ENCODE results near the gene KRT36.

Gene KRT36

DNA sequence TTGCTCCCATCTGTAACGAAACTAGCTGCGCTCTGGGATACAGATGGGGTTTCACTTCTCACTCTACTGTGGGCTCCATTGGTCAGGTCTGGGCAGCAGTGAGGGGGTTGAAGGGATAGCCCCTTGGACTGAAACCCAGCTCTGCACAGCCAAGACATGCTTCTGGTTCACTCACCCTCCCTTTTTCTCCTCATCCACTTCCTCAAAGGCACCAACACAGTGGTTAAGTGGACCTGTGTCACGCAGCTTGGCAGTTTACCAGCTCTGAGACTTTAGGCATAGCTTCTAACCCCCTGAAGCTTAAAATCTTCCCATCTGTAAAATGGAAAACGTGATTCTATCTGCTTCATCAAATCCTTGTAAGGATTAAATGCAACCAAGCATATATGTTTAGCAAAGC is 37.4 kb downstream of the KRT36 start:
- ATAC-seq (ENCODE audit: low read depth) = no peak
- DNase-seq (ENCODE audit: low spot score) = no peak
- Histone ChIP-seq H3K9me3 (ENCODE audit: severe bottlenecking) (no peaks in the 10 kb centered on the region), H3K36me3 (ENCODE audit: low read depth) (no peaks in the 10 kb centered on the region), H3K27me3 (ENCODE audit: insufficient read depth, poor library complexity, severe bottlenecking) (no peaks in the 10 kb centered on the region), H3K4me3 (ENCODE audit: severe bottlenecking) (no peak overlapping the region), H3K4me1 (ENCODE audit: insufficient read depth, poor library complexity, severe bottlenecking) (no peaks in the 10 kb centered on the region), H3K27ac (ENCODE audit: poor library complexity, severe bottlenecking) (no peak overlapping the region)
- no peak for TF ChIP-seq CTCF (IDR thresholded peaks at IDR 0.05; ENCODE audit: poor library complexity, severe bottlenecking)

GRCh38 chr17:41451154-41451728 is 38.5 kb downstream of the KRT36 start:
- Histone ChIP-seq H3K9me3 (ENCODE audit: severe bottlenecking) (no peaks in the 10 kb centered on the region), H3K4me3 (ENCODE audit: severe bottlenecking) (no peak overlapping the region), H3K4me1 (ENCODE audit: insufficient read depth, poor library complexity, severe bottlenecking) (no peaks in the 10 kb centered on the region), H3K27me3 (ENCODE audit: insufficient read depth, poor library complexity, severe bottlenecking) (no peaks in the 10 kb centered on the region), H3K36me3 (ENCODE audit: low read depth) (no peaks in the 10 kb centered on the region), H3K27ac (ENCODE audit: poor library complexity, severe bottlenecking) (no peak overlapping the region)
- no peak for ATAC-seq (ENCODE audit: low read depth)
- DNase-seq (ENCODE audit: low spot score) = no peak
- no peak for TF ChIP-seq CTCF (IDR thresholded peaks at IDR 0.05; ENCODE audit: poor library complexity, severe bottlenecking)

DNA sequence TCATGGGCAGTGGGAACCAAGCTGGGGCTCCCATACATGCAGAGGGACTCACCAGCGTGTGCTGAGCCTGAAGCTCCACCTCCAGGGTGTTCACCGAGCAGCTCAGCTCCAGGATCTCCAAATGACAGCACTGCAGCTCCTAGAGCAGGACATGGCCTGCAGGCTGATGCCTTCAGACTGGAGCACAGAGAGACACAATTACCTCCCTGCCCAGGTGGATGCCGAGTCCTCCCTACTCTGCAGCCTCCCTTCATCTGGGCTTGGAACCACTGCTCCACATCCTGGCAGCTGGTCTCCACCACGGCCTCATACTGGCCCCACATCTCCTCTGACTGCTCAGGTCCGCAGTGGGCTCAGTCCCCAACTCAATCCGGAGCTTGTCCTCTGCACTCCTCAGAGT is 40.7 kb downstream of the KRT36 start:
- no peak for ATAC-seq (ENCODE audit: low read depth)
- Histone ChIP-seq H3K27ac (ENCODE audit: poor library complexity, severe bottlenecking) (no peak overlapping the region), H3K4me1 (ENCODE audit: insufficient read depth, poor library complexity, severe bottlenecking) (no peaks in the 10 kb centered on the region), H3K4me3 (ENCODE audit: severe bottlenecking) (no peak overlapping the region), H3K27me3 (ENCODE audit: insufficient read depth, poor library complexity, severe bottlenecking) (no peaks in the 10 kb centered on the region), H3K9me3 (ENCODE audit: severe bottlenecking) (no peaks in the 10 kb centered on the region), H3K36me3 (ENCODE audit: low read depth) (no peaks in the 10 kb centered on the region)
- no peak for TF ChIP-seq CTCF (IDR thresholded peaks at IDR 0.05; ENCODE audit: poor library complexity, severe bottlenecking)
- DNase-seq (ENCODE audit: low spot score) = no peak

DNA sequence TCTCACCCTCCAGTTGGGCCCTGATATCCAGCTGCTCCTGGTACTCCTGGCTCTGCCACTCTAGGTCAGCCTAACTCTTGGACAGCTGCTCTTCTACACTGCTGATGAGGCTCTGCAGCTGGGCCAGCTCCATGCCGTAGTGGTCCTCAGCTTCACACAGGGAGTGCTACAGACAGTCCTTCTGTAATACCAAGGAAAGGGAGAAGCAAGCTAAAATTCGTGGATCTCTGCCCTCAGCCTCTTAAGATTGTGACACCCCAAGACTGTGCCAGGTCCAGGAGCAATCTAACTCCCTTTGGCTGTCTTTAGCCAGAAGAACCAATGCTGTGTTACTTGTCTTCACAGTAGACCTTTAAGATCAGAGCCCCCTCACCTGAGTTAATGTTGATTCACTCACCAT is 41.2 kb downstream of the KRT36 start:
- TF ChIP-seq CTCF (IDR thresholded peaks at IDR 0.05; ENCODE audit: poor library complexity, severe bottlenecking) = no peak
- Histone ChIP-seq H3K36me3 (ENCODE audit: low read depth) (no peaks in the 10 kb centered on the region), H3K4me1 (ENCODE audit: insufficient read depth, poor library complexity, severe bottlenecking) (no peaks in the 10 kb centered on the region), H3K27me3 (ENCODE audit: insufficient read depth, poor library complexity, severe bottlenecking) (no peaks in the 10 kb centered on the region), H3K4me3 (ENCODE audit: severe bottlenecking) (no peak overlapping the region), H3K9me3 (ENCODE audit: severe bottlenecking) (no peaks in the 10 kb centered on the region), H3K27ac (ENCODE audit: poor library complexity, severe bottlenecking) (no peak overlapping the region)
- DNase-seq (ENCODE audit: low spot score) (no peak), ATAC-seq (ENCODE audit: low read depth) (no peak)

GRCh38 chr17:41446806-41447205 is 42.9 kb downstream of the KRT36 start:
- no peak overlapping the region for H3K27ac ChIP-seq (ENCODE audit: poor library complexity, severe bottlenecking)
- ATAC-seq (ENCODE audit: low read depth) (peak; percentile 29; the same call in 1 of the 3 replicates), DNase-seq (ENCODE audit: low spot score) (no peak)
- H3K4me3 ChIP-seq (ENCODE audit: severe bottlenecking) = no peak overlapping the region
- H3K4me1 ChIP-seq (ENCODE audit: insufficient read depth, poor library complexity, severe bottlenecking) = no peaks in the 10 kb centered on the region
- H3K36me3 ChIP-seq (ENCODE audit: low read depth) = no peaks in the 10 kb centered on the region
- H3K9me3 ChIP-seq (ENCODE audit: severe bottlenecking) = no peaks in the 10 kb centered on the region
- H3K27me3 ChIP-seq (ENCODE audit: insufficient read depth, poor library complexity, severe bottlenecking) = no peaks in the 10 kb centered on the region
- no peak for TF ChIP-seq CTCF (IDR thresholded peaks at IDR 0.05; ENCODE audit: poor library complexity, severe bottlenecking)
